ENCODE data around the gene NOX5. TPM values are rescaled to one million over a fixed set of nuclear protein-coding genes. Genes with fewer than 3 reads are reported as not detected.

The NOX5 gene
- total RNA-seq, 1 experiment from 2014 or later, result not detected

DNA sequence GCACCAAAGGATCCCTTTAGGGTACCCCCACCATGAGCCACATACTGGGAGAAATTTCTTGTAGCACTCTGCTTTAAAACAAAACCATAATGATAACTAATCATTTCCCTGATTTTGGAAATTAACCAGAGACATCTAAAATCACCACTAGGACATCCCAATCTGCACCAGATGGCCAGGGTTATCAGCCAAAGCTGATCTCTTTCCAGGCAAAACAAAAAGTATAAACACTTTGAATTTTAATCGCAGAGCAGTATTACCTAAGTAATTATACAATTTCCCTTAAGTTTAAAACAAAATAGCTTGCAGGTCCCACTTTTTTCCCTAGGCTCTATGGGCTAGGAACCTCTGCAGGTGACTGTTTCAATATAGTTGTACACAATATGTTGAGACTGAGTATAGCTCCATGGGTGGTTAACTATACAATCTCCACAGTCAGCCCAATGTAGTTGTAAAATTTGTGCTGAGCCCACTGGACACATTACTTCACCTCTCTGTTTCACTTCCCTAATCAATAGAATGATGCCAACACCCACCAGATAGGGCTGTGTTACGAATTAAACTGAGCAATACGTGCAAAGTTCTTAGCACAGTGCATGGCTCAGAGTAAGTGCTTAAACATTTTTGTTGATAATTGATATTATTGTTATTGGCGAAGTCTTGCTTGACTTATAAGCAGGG, 629 bp upstream of the NOX5 start:
- Histone ChIP-seq H3K4me3 (ENCODE audit: low read depth, low read length, poor library complexity, severe bottlenecking) (no peak overlapping the region), H3K4me1 (ENCODE audit: insufficient read depth, low read length, poor library complexity, severe bottlenecking) (no peaks in the 10 kb centered on the region), H3K27me3 (replicated peaks; ENCODE audit: insufficient read depth, low read depth, low read length, poor library complexity) (no peaks in the 10 kb centered on the region), H3K27ac (ENCODE audit: low read depth, low read length, poor library complexity, severe bottlenecking) (no peak overlapping the region), H3K9me3 (ENCODE audit: low read depth, low read length, poor library complexity, severe bottlenecking) (no peaks in the 10 kb centered on the region), H3K36me3 (ENCODE audit: insufficient read depth, low read length, poor library complexity, severe bottlenecking) (no peaks in the 10 kb centered on the region)
- no peak for DNase-seq (ENCODE audit: low spot score)
- no TSS peak for BruUV-seq (replicated peaks)
- TF ChIP-seq EZH2 (IDR thresholded peaks at IDR 0.05; ENCODE audit: borderline replicate concordance, low read depth, low read length, poor library complexity, severe bottlenecking), result no peak
- TF ChIP-seq, protein P1, sequence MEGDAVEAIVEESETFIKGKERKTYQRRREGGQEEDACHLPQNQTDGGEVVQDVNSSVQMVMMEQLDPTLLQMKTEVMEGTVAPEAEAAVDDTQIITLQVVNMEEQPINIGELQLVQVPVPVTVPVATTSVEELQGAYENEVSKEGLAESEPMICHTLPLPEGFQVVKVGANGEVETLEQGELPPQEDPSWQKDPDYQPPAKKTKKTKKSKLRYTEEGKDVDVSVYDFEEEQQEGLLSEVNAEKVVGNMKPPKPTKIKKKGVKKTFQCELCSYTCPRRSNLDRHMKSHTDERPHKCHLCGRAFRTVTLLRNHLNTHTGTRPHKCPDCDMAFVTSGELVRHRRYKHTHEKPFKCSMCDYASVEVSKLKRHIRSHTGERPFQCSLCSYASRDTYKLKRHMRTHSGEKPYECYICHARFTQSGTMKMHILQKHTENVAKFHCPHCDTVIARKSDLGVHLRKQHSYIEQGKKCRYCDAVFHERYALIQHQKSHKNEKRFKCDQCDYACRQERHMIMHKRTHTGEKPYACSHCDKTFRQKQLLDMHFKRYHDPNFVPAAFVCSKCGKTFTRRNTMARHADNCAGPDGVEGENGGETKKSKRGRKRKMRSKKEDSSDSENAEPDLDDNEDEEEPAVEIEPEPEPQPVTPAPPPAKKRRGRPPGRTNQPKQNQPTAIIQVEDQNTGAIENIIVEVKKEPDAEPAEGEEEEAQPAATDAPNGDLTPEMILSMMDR (conservative IDR thresholded peaks at IDR 0.05; ENCODE audit: low read depth, low read length), result no peak
- intact Hi-C loops (cut with micrococcal nuclease; ENCODE audit: unreplicated experiment), result no loop called here
- CTCF ChIA-PET, result no interaction called here
- POLR2A ChIA-PET (ENCODE audit: low non-redundant PET), result no interaction called here

DNA sequence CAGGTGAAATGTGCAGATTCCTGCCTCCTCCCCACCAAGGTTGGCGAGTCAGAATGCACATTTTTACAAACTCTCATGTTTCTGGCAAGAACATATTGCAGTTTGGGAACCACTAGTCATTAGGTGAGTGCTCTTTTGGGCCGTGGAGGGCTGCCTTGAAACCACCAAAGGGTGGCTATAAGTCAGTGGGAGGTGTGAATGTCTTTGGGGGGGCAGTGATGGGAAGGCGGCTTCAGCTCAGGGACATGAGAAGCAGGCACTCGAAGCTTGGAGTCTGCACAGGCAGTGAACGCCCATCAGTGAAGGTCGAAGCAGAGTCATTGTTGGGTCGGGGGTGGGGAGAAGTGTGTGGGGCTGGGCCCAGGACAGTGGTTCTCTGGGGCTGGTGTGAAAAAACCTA, 1.1 kb downstream of the NOX5 start:
- Histone ChIP-seq H3K36me3 (ENCODE audit: insufficient read depth, low read length, poor library complexity, severe bottlenecking) (no peaks in the 10 kb centered on the region), H3K9me3 (ENCODE audit: low read depth, low read length, poor library complexity, severe bottlenecking) (no peaks in the 10 kb centered on the region), H3K4me1 (ENCODE audit: insufficient read depth, low read length, poor library complexity, severe bottlenecking) (no peaks in the 10 kb centered on the region), H3K27me3 (replicated peaks; ENCODE audit: insufficient read depth, low read depth, low read length, poor library complexity) (no peaks in the 10 kb centered on the region), H3K4me3 (ENCODE audit: low read depth, low read length, poor library complexity, severe bottlenecking) (no peak overlapping the region), H3K27ac (ENCODE audit: low read depth, low read length, poor library complexity, severe bottlenecking) (no peak overlapping the region)
- no peak for TF ChIP-seq EZH2 (IDR thresholded peaks at IDR 0.05; ENCODE audit: borderline replicate concordance, low read depth, low read length, poor library complexity, severe bottlenecking)
- TF ChIP-seq, protein P1 (conservative IDR thresholded peaks at IDR 0.05; ENCODE audit: low read depth, low read length), result no peak
- DNase-seq (ENCODE audit: low spot score), result no peak
- BruUV-seq (replicated peaks), result no TSS peak
- POLR2A ChIA-PET (ENCODE audit: low non-redundant PET), result interaction anchor here (0.6 kb wide), 1 partner anchor 344 kb away, joined by 3 read pairs; no protein-coding TSS in a partner anchor
- intact Hi-C loops (cut with micrococcal nuclease; ENCODE audit: unreplicated experiment), result no loop called here
- CTCF ChIA-PET, result no interaction called here

DNA sequence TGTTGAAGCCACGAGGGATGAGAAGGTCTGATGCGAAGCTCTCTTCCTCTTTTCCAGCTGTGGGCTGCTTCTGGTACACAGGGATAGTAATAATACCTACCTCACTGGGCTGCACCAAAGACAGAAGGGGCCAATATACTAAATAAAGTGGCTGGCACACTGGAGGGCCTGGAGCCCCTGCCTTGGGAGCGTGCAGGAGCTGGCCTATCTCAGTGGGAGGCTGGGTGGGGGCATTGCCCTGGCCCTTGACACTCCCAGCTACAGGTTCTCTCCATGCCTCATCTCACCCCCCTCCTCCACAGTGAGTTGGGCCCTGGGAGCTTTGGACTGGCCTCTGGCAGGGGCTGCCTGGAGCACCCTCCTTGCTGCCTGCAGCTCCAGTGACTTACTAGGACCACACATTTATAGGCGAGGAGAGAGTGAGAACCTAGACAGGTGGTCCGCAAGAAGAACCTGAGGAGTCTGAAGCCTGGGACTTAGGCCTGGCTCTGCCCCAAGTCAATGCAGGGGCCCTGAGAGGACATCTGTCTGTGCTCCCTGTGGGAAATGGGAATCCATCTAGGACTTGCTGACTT, 1.6 kb downstream of the NOX5 start:
- CTCF ChIA-PET, result no interaction called here
- no TSS peak for BruUV-seq (replicated peaks)
- no peak for TF ChIP-seq EZH2 (IDR thresholded peaks at IDR 0.05; ENCODE audit: borderline replicate concordance, low read depth, low read length, poor library complexity, severe bottlenecking)
- TF ChIP-seq, protein P1 (conservative IDR thresholded peaks at IDR 0.05; ENCODE audit: low read depth, low read length), result no peak

More for the DNA sequence above, 1.6 kb downstream of the NOX5 start:
- intact Hi-C loops (cut with micrococcal nuclease; ENCODE audit: unreplicated experiment), result no loop called here
- no peaks in the 10 kb centered on the region for H3K27me3 ChIP-seq (replicated peaks; ENCODE audit: insufficient read depth, low read depth, low read length, poor library complexity)
- DNase-seq (ENCODE audit: low spot score), result no peak
- no peak overlapping the region for H3K27ac ChIP-seq (ENCODE audit: low read depth, low read length, poor library complexity, severe bottlenecking)
- no peaks in the 10 kb centered on the region for H3K4me1 ChIP-seq (ENCODE audit: insufficient read depth, low read length, poor library complexity, severe bottlenecking)
- H3K4me3 ChIP-seq (ENCODE audit: low read depth, low read length, poor library complexity, severe bottlenecking), result no peak overlapping the region
- H3K9me3 ChIP-seq (ENCODE audit: low read depth, low read length, poor library complexity, severe bottlenecking), result no peaks in the 10 kb centered on the region
- POLR2A ChIA-PET (ENCODE audit: low non-redundant PET), result no interaction called here
- no peaks in the 10 kb centered on the region for H3K36me3 ChIP-seq (ENCODE audit: insufficient read depth, low read length, poor library complexity, severe bottlenecking)
